ENCODE measurements around the gene GCNT1.
"Not testable (repeated sequence)": the region's sequence is repeated elsewhere in the genome, so short reads cannot be mapped to it uniquely, and the experiment has no call there.

DNA sequence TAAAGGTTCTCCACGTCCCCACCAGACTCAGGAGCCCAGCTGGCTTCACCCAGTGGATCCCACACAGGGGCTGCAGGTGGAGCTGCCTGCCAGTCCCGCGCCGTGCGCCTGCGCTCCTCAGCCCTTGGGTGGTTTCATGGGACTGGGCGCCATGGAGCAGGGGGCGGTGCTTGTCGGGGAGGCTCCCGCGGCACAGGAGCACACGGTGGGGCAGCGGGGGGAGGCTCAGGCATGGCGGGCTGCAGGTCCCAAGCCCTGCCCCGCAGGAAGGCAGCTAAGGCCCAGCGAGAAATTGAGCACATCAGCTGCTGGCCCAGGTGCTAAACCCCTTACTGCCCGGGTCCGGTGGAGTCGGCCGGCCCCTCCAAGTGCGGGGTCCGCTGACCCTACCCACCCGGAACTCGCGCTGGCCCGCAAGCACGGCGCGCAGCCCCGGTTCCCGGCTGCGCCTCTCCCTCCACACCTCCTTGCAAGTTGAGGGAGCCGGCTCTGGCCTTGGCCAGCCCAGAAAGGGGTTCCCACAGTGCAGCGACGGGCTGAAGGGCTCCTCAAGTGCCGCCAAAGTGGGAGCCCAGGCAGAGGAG, 64.7 kb downstream of the GCNT1 start:
- not testable (repeated sequence) for TF ChIP-seq EZH2phosphoT487 (IDR thresholded peaks at IDR 0.05; ENCODE audit: low read depth, severe bottlenecking, unreplicated experiment)
- TF ChIP-seq, protein P1, sequence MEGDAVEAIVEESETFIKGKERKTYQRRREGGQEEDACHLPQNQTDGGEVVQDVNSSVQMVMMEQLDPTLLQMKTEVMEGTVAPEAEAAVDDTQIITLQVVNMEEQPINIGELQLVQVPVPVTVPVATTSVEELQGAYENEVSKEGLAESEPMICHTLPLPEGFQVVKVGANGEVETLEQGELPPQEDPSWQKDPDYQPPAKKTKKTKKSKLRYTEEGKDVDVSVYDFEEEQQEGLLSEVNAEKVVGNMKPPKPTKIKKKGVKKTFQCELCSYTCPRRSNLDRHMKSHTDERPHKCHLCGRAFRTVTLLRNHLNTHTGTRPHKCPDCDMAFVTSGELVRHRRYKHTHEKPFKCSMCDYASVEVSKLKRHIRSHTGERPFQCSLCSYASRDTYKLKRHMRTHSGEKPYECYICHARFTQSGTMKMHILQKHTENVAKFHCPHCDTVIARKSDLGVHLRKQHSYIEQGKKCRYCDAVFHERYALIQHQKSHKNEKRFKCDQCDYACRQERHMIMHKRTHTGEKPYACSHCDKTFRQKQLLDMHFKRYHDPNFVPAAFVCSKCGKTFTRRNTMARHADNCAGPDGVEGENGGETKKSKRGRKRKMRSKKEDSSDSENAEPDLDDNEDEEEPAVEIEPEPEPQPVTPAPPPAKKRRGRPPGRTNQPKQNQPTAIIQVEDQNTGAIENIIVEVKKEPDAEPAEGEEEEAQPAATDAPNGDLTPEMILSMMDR (IDR thresholded peaks at IDR 0.05; ENCODE audit: poor library complexity): not testable (repeated sequence)
